ENCODE measurements around the gene SIK1. TPM values are rescaled to one million over a fixed set of nuclear protein-coding genes. Genes with fewer than 3 reads are reported as not detected.
A peak's percentile ranks its signal among the peaks of the same experiment; 100 is the strongest.

SIK1 gene
- total RNA-seq, 3 donors from 2014 or later (not counting 1 experiment from before 2014, with no cell fraction given): 201 to 382 (median 203) TPM

DNA sequence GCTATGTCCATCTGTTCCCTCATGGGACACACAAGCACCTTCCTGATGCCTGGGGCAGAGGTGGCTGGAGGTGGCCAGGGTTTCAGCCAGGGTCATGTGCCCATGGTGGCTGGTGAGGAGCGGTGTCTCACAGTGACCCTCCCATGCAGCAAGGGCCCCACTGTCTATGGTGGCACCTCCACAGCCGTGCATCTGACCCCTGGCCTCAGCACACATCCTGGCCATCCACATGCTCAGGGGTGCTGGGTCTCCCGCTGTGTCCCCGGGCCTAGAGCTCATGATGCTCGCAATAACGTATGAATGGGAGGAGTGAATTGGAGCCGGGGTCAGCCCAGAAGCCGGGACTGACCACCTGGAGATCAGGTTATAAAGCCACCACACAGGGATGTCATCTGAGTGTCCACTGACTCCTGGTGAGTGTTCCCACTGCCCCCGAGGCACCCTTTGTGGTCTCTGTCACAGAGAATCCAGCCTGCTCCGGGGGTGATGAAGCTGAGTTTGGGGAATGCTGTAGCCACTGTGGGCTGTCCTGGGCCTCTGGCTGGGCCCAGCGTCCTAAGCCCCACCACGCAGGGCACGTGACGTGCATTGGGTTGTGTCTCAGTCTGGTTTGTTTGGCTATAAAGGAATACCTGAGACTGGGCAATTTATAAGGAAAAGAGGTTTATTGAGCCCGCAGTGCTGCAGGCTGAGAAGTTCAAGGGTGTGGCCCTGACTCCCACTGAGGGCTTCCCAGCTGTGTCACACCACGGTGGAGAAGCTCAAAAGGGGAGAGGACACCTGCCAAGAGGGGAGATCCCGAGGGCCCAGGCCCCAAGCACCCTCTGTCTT lies 51.7 kb downstream of the SIK1 start:
- Histone ChIP-seq H3K36me3 (ENCODE audit: control insufficient read depth, insufficient read depth, low read length) (no peaks in the 10 kb centered on the region), H3K4me1 (ENCODE audit: control insufficient read depth, insufficient read depth, low read length) (peaks cover 9% of the 10 kb centered on the region), H3K4me3 (ENCODE audit: low read length) (no peak overlapping the region), H3K27ac (ENCODE audit: low read length) (no peak overlapping the region), H3K27me3 (ENCODE audit: control insufficient read depth, insufficient read depth, low read length) (no peaks in the 10 kb centered on the region), H3K9me3 (ENCODE audit: control insufficient read depth, insufficient read depth, low read length) (no peaks in the 10 kb centered on the region)
- Mint-ChIP-seq H3K27ac (no peak overlapping the region), H3K4me1 (no peaks in the 10 kb centered on the region), H3K27me3 (ENCODE audit: low read depth in 2 of 2) (no peaks in the 10 kb centered on the region), H3K36me3 (no peaks in the 10 kb centered on the region), H3K9me3 (no peaks in the 10 kb centered on the region), H3K4me3 (no peak overlapping the region)
- intact Hi-C loops (cut with micrococcal nuclease): no loop called here
- no peak for DNase-seq
- ATAC-seq: peak in 1 of 3 donors; percentile 19
- no peak for TF ChIP-seq CTCF (IDR thresholded peaks at IDR 0.05)
- WGBS (ENCODE audit: insufficient coverage): 89% methylated on average over 17 of the region's 17 CpGs

- Mint-ChIP-seq H3K4me3 (no peak overlapping the region), H3K36me3 (no peaks in the 10 kb centered on the region), H3K4me1 (no peaks in the 10 kb centered on the region), H3K27ac (no peak overlapping the region), H3K9me3 (no peaks in the 10 kb centered on the region), H3K27me3 (ENCODE audit: low read depth in 2 of 2) (no peaks in the 10 kb centered on the region)
- no peak for DNase-seq
- no peak for TF ChIP-seq CTCF (IDR thresholded peaks at IDR 0.05)
- 96% methylated on average over 13 of the region's 16 CpGs for WGBS (ENCODE audit: insufficient coverage)
- Histone ChIP-seq H3K4me3 (ENCODE audit: low read length) (no peak overlapping the region), H3K9me3 (ENCODE audit: control insufficient read depth, insufficient read depth, low read length) (no peaks in the 10 kb centered on the region), H3K36me3 (ENCODE audit: control insufficient read depth, insufficient read depth, low read length) (no peaks in the 10 kb centered on the region), H3K27ac (ENCODE audit: low read length) (no peak overlapping the region), H3K27me3 (ENCODE audit: control insufficient read depth, insufficient read depth, low read length) (no peaks in the 10 kb centered on the region), H3K4me1 (ENCODE audit: control insufficient read depth, insufficient read depth, low read length) (peaks cover 9% of the 10 kb centered on the region)
- intact Hi-C loops (cut with micrococcal nuclease): no loop called here
- ATAC-seq: no peak
These were observed 52.6 kb downstream of the SIK1 start for GRCh38 chr21:43374228-43374885.

DNA sequence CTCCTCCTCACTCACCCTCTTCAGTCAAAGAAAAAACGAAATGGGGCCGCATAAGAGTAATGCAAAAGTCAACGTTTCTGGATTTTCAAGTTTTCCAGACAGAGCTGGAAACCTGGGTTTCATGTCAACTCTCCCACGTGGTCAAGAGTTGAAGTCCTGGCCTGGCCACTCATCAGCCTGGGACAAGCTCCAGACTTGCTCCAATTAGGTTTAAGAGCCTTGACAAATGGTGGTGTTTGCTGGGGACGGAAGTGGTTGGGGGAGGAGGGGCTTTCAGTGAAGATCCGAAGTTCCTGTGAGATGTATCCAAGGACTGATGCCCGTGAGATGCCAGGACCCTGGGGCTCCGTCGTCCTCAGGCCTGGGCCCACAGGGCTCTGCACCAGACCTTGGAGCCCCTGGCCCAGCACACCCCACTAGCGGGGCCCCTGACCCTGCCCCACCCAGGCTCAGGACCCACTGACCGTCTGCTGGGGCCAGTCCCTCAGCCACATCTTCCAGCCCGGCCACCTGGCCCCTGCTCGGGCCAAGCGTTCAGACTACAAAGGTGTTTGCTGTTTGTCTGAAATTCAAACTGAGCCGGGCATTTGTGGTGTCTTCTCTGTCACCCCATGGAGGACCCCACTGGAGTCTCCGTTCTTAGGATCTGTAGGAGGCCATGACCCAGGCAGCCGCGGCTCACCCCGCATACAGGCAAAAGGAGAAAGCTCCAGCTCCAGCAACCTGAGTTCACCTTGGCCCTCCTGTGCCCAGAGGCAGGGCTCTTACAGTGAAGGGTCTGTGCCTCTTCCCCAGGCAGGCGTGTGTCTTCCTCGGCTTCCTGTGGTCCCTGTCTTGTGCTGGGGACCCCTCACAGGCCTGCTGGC lies 53.3 kb downstream of the SIK1 start:
- intact Hi-C loops (cut with micrococcal nuclease): no loop called here
- H3K27ac Mint-ChIP-seq: no peak overlapping the region

More for the DNA sequence above, 53.3 kb downstream of the SIK1 start:
- no peak overlapping the region for H3K4me3 ChIP-seq (ENCODE audit: low read length)
- DNase-seq (no peak), ATAC-seq (no peak)
- no peaks in the 10 kb centered on the region for H3K9me3 Mint-ChIP-seq
- no peaks in the 10 kb centered on the region for H3K36me3 ChIP-seq (ENCODE audit: control insufficient read depth, insufficient read depth, low read length)
- 91% methylated on average over 21 of the region's 21 CpGs for WGBS (ENCODE audit: insufficient coverage)
- H3K27me3 ChIP-seq (ENCODE audit: control insufficient read depth, insufficient read depth, low read length): no peaks in the 10 kb centered on the region
- no peak for TF ChIP-seq CTCF (IDR thresholded peaks at IDR 0.05)
- peaks cover 9% of the 10 kb centered on the region for H3K4me1 ChIP-seq (ENCODE audit: control insufficient read depth, insufficient read depth, low read length)
- H3K4me1 Mint-ChIP-seq: no peaks in the 10 kb centered on the region
- H3K9me3 ChIP-seq (ENCODE audit: control insufficient read depth, insufficient read depth, low read length): no peaks in the 10 kb centered on the region
- H3K4me3 Mint-ChIP-seq: no peak overlapping the region
- no peak overlapping the region for H3K27ac ChIP-seq (ENCODE audit: low read length)
- H3K36me3 Mint-ChIP-seq: no peaks in the 10 kb centered on the region
- H3K27me3 Mint-ChIP-seq (ENCODE audit: low read depth in 2 of 2): peaks cover 0 to 2% of the 10 kb centered on the region in 2 donors
